ENCODE results near the gene SRSF5. TPM values are rescaled to one million over a fixed set of nuclear protein-coding genes. Genes with fewer than 3 reads are reported as not detected.
A peak's percentile ranks its signal among the peaks of the same experiment; 100 is the strongest.

Gene SRSF5
- total and polyA plus RNA-seq, 2 of the 13 experiments (the other 11 are each of a cell fraction or from before 2014, with no cell fraction given) = 189 to 277 TPM

DNA sequence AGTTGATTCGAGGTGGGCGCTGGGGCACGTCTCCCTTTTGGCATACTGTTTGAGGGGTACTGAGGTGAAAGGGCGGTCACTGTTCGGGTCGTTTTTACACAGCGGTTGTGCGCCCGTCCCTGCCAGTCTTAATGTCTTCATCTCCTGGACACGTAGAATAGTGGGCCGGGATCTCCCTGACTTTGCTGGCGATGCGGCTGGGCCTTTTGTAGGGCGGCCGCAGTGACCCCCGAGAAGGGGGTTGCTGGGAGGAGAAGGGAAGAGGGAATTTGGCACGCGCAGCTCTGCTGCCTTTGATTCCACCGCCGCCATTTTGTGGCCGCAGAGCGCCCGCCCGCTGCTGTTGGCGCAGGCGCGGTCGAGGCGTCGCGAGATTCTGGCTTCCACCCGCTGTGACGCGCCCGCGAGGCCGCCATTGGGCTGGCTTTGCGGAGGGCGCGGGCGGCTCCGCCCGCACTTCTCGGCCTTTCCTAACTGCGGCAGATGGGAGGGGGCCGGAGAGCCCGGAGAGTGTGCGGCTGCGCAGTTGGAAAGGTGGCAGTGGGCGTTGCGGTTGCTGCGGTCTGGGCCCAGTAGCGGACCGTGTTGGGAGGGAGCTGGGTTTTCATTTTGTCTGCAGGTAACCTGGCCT lies 542 bp downstream of the SRSF5 start (continued):
- TF ChIP-seq, protein P1, sequence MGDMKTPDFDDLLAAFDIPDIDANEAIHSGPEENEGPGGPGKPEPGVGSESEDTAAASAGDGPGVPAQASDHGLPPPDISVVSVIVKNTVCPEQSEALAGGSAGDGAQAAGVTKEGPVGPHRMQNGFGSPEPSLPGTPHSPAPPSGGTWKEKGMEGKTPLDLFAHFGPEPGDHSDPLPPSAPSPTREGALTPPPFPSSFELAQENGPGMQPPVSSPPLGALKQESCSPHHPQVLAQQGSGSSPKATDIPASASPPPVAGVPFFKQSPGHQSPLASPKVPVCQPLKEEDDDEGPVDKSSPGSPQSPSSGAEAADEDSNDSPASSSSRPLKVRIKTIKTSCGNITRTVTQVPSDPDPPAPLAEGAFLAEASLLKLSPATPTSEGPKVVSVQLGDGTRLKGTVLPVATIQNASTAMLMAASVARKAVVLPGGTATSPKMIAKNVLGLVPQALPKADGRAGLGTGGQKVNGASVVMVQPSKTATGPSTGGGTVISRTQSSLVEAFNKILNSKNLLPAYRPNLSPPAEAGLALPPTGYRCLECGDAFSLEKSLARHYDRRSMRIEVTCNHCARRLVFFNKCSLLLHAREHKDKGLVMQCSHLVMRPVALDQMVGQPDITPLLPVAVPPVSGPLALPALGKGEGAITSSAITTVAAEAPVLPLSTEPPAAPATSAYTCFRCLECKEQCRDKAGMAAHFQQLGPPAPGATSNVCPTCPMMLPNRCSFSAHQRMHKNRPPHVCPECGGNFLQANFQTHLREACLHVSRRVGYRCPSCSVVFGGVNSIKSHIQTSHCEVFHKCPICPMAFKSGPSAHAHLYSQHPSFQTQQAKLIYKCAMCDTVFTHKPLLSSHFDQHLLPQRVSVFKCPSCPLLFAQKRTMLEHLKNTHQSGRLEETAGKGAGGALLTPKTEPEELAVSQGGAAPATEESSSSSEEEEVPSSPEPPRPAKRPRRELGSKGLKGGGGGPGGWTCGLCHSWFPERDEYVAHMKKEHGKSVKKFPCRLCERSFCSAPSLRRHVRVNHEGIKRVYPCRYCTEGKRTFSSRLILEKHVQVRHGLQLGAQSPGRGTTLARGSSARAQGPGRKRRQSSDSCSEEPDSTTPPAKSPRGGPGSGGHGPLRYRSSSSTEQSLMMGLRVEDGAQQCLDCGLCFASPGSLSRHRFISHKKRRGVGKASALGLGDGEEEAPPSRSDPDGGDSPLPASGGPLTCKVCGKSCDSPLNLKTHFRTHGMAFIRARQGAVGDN (CRISPR knock-in tag; IDR thresholded peaks at IDR 0.05) = peak; percentile 81
- TF ChIP-seq ZNF136 (CRISPR knock-in tag; IDR thresholded peaks at IDR 0.05; ENCODE audit: low read depth) = 0 out of 2 replicates have a peak, but pooled peaks have one; percentile 9
- TF ChIP-seq ZMYM4 (CRISPR knock-in tag; IDR thresholded peaks at IDR 0.05) = peak; percentile 44
- no peak for TF ChIP-seq ZNF674 (CRISPR knock-in tag; IDR thresholded peaks at IDR 0.05; ENCODE audit: low read depth)
- TF ChIP-seq, protein P2, sequence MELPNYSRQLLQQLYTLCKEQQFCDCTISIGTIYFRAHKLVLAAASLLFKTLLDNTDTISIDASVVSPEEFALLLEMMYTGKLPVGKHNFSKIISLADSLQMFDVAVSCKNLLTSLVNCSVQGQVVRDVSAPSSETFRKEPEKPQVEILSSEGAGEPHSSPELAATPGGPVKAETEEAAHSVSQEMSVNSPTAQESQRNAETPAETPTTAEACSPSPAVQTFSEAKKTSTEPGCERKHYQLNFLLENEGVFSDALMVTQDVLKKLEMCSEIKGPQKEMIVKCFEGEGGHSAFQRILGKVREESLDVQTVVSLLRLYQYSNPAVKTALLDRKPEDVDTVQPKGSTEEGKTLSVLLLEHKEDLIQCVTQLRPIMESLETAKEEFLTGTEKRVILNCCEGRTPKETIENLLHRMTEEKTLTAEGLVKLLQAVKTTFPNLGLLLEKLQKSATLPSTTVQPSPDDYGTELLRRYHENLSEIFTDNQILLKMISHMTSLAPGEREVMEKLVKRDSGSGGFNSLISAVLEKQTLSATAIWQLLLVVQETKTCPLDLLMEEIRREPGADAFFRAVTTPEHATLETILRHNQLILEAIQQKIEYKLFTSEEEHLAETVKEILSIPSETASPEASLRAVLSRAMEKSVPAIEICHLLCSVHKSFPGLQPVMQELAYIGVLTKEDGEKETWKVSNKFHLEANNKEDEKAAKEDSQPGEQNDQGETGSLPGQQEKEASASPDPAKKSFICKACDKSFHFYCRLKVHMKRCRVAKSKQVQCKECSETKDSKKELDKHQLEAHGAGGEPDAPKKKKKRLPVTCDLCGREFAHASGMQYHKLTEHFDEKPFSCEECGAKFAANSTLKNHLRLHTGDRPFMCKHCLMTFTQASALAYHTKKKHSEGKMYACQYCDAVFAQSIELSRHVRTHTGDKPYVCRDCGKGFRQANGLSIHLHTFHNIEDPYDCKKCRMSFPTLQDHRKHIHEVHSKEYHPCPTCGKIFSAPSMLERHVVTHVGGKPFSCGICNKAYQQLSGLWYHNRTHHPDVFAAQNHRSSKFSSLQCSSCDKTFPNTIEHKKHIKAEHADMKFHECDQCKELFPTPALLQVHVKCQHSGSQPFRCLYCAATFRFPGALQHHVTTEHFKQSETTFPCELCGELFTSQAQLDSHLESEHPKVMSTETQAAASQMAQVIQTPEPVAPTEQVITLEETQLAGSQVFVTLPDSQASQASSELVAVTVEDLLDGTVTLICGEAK (IDR thresholded peaks at IDR 0.05) = no peak
- TF ChIP-seq, protein P2 (CRISPR knock-in tag; IDR thresholded peaks at IDR 0.05) = no peak
- TF ChIP-seq ZNF574 (CRISPR knock-in tag; IDR thresholded peaks at IDR 0.05) = peak; percentile 3; the same call in 1 of the 2 replicates
- TF ChIP-seq HNRNPK (IDR thresholded peaks at IDR 0.05; ENCODE audit: low read depth, low read length, poor library complexity, severe bottlenecking) = peak; percentile 71
- TF ChIP-seq, protein P3, sequence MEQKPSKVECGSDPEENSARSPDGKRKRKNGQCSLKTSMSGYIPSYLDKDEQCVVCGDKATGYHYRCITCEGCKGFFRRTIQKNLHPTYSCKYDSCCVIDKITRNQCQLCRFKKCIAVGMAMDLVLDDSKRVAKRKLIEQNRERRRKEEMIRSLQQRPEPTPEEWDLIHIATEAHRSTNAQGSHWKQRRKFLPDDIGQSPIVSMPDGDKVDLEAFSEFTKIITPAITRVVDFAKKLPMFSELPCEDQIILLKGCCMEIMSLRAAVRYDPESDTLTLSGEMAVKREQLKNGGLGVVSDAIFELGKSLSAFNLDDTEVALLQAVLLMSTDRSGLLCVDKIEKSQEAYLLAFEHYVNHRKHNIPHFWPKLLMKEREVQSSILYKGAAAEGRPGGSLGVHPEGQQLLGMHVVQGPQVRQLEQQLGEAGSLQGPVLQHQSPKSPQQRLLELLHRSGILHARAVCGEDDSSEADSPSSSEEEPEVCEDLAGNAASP (CRISPR knock-in tag; IDR thresholded peaks at IDR 0.05; ENCODE audit: borderline replicate concordance) = 0 out of 2 replicates have a peak, but pooled peaks have one; percentile 45
- no peak for TF ChIP-seq SKI (IDR thresholded peaks at IDR 0.05; ENCODE audit: partially characterized antibody)

All from HepG2 (cell line).